ENCODE results near the gene CDH12.

Gene CDH12

DNA sequence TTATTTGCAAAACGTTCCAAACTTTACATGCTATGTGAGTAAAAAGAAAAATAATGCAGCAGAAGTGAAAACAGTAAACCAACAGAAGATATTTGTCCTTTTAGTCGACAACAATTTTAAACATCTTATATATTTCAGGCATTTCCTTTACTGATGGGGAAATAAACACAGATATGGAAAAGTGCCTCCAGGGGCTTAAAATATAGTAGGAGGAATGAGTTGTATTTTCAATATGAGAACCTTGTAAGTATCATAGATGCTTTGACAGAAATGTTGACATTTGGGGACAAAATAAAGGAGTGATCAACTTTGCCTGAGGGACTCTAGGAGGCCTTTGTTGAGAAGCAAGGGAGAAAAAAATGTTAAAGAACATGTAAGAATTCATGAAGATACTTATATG, 1043.5 kb downstream of the CDH12 start:
- no peak for DNase-seq

DNA sequence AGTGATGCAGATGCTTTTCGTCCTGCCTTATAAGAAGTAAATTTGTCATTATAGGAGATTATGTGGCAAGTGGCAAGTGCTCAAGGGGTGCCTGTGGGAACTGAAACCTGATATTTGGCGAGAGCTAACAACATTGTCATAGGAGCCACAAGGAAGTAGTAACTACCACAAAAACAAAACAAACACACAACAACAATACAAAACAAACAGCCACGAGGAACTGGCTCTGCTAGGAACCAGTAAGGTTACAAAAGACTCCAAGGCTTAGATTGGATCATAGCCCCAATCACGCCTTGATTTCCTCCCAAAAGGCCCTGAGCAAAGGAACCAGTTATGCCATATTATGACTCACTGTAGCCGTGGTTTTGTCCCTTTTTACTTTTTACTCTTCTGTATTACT, 1045.2 kb downstream of the CDH12 start:
- DNase-seq = peak; percentile 43 to 78 (median 59)

DNA sequence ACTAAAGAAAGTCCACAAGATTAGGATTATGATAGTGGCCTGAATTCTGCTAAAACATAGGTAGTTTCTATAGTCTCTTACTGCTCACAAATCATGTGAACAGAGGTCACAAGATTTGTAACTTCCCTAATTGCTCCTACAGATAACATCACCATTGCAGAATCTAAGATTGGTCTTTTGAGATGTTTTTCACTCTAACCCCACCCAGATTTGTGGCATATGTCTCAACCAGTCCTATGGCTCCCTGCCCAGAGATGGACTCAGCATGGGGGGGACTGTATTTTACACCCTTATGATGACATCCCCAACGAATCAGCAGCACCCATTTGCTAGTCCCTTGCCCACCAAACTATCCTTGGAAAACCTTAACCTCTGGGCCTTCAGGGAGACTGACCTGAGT, 1046.2 kb downstream of the CDH12 start:
- peak; percentile 42 to 85 (median 62) for DNase-seq

DNA sequence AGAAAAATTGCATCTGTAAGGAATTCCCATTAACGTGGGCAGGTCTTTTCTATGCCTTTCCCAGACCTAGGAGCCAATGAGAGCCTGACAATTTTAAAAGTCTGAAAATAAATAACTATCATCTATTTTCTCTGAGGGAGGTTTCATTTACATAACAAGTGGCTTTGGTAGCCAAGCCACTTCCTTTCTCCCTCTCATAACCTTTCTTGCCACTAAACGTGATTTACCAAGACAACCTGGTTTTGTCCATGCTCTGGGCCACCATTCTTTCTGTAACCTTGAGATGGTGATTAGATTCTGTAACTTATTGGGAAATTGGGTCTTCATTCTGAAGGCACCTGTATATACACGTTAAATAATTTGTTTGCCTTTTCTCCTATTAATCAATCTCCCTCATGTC, 1046.9 kb downstream of the CDH12 start:
- DNase-seq = no peak

DNA sequence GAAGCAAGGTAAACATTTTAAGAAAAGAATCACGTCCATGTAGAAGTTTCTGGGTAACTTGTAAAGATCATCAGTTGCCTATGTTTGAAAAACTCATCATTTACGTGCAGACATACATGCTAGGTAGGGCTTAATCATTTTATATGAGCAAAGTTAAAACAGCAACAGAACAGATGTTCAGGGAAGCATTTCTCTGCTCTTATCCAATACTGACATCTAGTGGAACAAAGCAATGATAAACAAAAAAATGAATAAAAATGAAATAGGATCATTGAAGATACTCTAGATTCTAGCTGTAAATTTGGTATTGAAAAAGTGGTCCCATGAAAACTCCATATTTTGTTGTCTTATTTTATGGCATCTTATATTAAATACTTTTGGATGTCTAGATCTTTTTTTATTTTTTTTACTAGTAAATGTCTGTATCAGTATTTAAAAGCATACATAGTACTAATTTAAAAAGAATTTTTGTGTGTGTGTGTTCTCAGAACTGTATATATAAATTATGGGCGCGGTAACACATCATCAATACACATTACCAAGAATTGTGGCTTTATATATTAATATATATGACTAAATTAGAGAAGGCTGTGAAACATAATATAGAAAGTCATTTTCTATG, 1050.2 kb downstream of the CDH12 start:
- DNase-seq = peak in 2 of 4 experiments; percentile 45 to 66

DNA sequence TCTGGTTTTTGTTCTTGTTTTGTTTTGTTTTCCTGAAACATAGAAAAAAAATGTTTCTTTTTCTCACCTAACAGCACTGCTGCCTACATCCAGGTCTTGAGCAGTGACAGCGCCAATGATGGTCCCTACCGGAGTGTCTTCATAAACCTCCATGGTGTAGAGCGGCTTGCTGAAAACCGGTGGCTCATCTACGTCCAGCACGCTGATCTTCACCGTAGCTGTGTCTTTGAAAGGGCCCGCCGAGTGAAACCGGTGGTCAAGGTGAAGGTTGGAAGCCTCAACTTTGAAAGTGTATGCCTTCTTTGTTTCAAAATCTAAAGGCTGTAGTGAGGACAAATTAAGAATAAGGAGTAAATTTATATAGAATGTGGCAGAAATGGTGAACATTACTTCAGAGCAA, 1051.0 kb downstream of the CDH12 start:
- DNase-seq = no peak

DNA sequence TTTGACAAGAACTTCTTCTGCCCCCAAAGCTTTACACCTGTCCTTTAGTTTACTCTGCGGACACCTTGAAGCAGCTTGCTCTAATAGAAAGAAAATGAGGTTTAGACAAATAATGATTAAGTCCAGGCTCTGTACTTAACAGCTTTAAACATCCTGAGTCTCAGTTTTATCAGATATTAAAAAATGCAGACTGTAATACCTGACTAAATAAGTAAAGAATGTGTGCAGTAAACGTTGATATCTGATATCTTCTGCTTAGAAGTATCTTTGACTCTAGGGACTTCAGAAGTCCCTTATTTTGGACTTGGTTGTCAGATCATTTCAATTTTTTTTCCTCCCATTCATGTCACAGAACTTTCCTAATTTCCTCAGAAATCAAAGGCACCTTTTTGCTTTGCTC, 1060.4 kb downstream of the CDH12 start:
- no peak for DNase-seq

DNA sequence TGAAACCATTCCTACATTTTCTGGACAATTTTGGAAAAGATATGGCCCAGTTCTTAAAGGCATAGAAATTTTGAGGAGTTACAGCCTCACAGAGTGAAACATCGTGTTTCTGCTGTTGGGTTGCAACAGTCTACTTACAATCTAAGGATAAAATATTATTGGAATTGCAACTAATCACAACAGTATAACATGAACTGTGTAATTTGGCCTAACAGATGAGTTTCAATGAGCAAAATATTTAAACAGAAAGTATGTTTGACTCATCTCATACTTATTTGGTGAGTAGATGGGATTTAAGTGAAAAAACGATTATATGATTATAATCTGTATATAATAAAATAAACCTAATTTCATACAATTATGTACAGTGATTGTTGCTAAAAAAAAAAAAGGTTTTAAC, 1061.8 kb downstream of the CDH12 start:
- no peak for DNase-seq

DNA sequence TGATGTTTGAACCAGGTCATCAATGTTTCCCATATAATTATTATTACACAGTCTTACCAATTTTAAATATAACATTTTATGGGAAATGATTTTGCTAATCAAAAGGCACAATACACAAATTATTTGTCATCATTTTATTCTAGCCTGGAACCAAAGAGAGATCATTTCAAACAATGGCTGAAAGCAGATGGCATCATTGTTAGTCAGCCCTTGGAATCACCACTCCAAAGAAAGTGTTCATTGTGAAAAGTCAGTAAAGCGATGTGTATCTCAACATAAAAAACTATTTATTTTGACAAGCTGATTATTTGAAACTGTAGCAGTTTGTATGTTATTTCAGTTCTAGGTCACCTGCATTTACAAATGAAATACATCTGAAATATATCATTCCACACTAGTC, 1068.7 kb downstream of the CDH12 start:
- DNase-seq = no peak

DNA sequence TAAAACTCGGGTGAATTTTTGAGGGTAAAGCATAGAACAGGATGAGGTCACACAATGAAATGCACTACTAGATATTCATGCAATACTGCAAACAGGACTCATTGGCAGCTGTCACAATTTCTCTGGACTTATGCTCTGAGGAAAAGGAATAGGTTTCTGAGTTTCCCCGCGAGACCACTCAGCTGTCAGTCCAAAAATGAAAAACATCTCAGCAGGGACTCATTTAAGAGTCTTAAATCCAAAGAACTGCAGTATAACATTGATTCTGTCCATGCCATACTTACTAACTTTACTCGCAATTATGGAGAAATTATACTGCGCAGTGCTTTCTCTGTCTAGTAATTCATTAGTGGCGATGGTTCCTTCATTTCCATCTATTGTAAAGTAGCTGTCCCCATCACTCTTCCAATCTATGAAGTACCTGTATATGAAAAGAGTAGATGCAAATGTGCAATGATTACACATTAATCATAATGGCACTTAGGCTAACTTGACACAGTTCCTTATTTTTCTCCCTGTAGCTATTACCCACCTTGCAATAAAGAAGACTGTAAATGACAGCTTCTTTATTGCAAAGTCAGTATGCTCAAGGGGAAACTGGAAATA, 1070.0 kb downstream of the CDH12 start:
- no peak for DNase-seq

DNA sequence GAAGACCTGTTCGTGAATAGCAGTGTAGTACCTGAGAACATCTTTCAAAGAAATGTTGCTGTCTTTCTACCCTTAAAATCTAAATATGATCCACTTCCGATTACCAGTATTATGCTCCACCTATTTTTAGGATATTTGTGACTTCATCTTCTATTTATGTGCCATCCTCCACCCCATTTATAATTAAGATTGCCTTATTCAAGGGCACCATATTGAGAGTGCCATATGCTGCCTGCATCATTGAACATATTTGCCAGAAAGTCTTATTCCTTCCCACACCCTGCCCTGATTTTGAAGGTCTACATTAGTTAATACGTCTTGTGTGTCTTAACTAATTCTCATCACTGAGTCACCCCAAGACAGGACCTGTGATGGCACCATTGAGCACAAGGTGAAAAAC, 1076.7 kb downstream of the CDH12 start:
- no peak for DNase-seq

DNA sequence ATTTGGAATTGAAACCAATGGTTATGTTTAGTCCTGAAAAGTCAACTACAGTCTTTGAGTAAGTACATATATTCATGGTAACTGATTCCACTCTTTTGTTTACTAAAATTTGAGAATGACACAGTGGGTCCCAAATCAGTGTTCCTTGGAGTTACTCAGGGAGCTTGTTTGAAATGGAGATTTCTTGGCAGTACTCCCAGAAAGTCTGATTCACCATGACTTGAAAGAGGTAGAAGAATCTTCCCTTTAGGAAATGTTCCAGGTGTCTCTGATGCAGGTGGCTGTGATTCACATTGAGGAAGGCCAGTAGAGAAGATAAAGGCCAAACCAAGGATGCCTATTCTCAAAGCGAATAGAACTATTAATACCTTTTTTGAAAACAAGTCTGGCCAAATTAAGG, 1078.3 kb downstream of the CDH12 start:
- no peak for DNase-seq

DNA sequence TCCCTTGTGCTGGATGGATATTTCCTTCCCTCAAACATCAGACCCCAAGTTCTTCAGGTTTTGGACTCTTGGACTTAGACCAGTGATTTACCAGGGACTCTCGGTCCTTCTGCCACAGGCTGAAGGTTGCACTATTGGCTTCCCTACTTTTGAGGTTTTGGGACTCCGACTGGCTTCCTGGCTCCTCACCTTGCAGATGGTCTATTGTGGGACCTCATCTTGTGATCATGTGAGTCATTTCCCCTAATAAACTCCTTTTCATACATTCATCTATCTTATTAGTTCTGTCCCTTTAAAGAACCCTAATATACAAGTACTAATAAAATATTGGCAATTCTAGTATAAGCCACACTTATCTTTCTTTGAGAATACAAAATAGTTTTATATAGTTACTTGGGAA, 1078.9 kb downstream of the CDH12 start:
- no peak for DNase-seq

DNA sequence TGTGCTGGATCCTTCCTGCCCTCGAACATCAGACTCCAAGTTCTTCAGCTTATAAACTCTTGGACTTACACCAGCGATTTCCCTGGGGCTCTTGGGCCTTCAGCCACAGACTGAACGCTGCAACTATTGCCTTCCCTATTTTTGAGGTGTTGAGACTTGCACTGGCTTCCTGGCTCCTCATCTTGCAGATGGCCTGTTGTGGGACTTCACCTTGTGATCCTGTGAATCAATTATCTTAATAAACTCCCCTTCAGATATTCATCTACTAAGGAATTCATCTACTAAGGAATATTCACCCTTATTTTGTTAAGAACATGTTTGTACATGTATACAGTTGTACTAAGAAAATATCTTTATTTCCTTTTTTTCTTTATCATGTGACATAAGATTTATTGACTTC, 1079.7 kb downstream of the CDH12 start:
- no peak for DNase-seq

DNA sequence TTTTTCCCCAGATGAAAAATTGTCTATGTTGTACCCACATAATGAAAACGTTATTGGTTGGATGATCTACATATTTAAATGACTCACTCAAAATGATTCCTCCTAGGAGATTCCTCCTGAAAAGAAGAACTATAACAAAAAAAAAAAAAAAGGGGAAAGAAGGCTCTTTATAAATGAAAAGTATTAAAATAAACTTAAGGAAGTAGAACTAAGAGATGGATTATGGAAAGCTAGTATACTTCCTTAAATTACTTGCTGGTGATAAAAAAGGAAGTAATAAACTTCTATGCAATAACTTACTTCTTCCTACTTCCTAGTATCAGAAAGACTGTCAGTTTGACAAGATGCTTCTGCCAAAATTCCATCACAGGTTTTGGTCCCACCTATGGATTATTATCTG, 1087.7 kb downstream of the CDH12 start:
- peak; percentile 9 to 72 (median 40) for DNase-seq

DNA sequence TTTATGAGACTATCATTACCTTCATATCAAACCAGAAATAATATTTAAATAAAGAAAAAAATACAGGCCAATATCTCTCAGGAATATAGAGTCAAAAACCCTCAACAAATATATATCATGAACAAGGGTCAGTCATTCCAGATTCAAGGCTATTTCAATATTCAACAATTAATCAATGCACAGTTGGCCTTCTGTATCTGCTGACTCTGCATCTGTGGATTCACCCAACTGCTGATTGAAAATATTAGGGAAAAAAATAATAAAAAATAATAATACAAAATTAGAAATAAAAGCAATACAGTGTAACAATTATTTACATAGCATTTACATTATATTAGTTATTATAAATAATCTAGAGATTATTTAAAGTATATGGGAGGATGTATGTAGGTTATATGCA, 1114.0 kb downstream of the CDH12 start:
- DNase-seq = no peak

DNA sequence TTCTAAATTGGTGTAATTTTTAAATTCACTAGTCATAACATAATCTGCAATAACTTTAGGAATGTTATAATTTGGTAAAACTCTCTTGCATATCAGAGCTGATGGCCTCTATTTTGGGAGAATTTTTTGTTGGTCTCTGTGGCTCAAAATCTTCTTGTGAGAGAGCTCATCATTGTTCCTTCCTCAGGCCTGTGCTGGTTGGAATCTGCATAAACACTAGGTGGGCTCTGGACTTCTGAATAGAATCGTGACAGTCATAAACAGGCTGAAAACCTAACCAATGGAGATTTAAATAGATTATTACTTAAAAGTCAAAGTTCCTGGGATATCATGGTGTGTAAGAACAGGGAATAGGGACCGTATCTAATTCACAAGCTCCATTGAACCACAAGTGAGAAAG, 1129.6 kb downstream of the CDH12 start:
- no peak for DNase-seq

DNA sequence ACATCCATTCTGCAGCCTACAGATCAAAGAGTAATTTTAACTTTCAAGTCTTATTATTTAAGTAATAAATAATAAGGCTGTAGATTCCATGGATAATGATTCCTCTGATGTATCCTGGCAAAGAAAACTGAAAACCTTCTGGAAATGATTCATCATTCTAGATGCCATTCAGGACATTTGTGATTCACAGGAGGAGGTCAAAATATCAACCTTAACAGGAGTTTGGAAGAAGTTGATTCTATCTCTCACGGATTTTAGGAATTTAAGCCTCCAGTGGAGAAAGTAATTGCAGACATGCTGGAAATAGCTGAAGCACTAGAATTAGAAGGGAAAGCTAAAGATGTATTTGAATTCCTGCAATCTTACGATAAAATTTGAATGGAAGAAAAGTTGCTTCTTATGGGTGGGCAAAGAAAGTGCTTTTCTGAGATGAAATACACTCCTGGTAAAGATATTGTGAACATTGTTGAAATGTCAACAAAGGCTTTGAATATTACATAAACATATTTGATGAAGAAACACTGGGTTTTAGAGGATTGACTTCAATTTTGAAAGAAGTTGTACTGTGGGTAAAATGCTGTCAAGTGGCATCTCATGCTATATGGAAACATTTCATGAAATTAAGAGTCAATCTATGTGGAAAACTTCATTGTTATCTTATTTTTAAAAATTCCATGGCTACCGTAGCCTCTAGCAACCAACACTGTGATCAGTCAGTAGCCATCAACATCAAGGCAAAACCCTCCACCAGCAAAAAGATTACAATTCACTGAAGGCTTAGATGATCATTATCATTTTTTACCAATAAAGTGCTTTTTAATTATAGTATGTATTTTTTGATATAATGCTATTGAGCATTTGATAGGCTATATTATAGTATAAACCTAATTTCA, 1141.0 kb downstream of the CDH12 start:
- DNase-seq = peak in 1 of 4 experiments; percentile 5

DNA sequence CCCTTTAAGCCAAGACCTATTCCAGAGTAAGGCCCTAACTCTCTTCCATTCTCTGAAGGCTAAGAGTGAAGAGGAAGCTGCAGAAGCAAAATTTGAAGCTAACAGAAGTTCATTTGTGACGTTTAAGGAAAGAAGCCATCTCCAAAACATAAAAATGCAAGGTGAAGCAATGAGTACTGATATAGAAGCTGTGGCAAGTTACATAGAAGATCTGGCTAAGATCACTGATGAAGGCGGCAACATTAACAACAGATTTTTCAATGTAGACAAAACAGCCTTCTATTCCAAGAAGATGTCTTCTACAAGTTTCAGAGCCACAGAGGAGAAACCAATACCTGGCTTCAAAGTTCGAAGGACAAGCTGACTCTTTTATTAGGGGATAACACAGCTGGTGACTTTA, 1143.4 kb downstream of the CDH12 start:
- no peak for DNase-seq

DNA sequence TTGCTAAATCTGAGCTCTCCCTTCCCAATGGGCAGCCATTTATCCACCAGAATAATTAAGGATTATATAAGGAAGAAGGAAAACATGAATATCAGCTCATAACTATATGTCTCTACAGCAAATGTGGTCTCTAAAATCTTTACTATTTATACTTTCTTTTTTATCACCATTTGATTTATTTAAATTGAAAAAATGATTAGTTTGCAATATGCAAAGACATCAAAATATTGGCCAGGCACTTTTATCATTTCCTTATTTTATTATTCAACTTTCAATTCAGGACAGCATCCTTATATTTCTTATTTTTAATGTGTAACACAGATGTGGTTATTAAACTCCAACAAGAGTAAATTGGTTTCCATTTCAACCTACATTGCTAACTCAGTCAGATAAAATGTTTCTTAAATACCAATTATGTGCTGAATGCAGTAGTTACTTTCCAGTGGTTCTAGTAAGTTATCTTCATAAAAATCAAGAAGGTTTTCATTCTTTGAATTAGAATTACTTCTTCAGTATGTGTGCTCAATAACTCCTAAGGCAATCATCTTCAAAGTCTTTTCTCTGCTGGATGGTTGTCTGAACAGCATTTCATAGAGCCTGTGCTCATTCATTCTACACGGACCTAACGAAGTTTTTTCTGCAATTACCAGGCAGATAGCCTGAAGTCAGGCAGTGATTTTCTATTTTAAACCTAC, 1148.0 kb downstream of the CDH12 start:
- DNase-seq = no peak

DNA sequence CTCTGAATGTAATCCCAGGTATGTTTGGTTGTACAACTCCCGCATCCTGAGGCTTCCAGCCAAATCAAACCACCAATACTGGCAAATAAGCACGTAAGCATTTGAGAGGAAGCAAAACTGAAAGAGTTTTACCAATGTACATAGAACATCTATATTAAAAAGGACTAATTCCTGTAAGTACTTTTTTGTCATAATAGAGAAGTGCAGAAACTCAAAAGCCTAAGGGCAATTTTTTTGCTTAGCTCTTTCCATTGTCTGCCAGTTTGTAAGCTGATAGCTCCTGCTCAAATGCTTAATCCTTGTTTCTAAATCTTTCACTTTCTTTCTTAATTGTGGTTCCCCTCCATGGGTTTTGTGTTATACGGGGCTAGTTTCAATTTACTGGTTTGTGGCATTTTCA, 1151.8 kb downstream of the CDH12 start:
- no peak for DNase-seq

Data from suppressor macrophage (primary cell).